Measurements from ENCODE around the gene PCDH9. TPM values are rescaled to one million over a fixed set of nuclear protein-coding genes. Genes with fewer than 3 reads are reported as not detected.

Gene PCDH9
- total and polyA plus RNA-seq, 10 of the 15 experiments (the other 5 are each of a cell fraction or from before 2014, with no cell fraction given): 0.02 to 2.3 (median 0.05) TPM; not detected in 1

GRCh38 chr13:67204764-67205163, 25.4 kb downstream of the PCDH9 start (continued):
- TF ChIP-seq RCOR1 (conservative IDR thresholded peaks at IDR 0.05; ENCODE audit: low read depth, low read length): no peak
- no peak for TF ChIP-seq POLR2AphosphoS5 (IDR thresholded peaks at IDR 0.05; ENCODE audit: low read length)
- TF ChIP-seq LARP7 (IDR thresholded peaks at IDR 0.05): no peak
- no peak for TF ChIP-seq PAX5 (IDR thresholded peaks at IDR 0.05; ENCODE audit: borderline replicate concordance, low read depth, low read length)
- no peak for TF ChIP-seq EGR1 (IDR thresholded peaks at IDR 0.05; ENCODE audit: borderline replicate concordance in 1 of 2, low read depth in 2 of 2, low read length in 2 of 2)
- TF ChIP-seq ETV6 (conservative IDR thresholded peaks at IDR 0.05 in 1 of 2, IDR thresholded peaks at IDR 0.05 in 1 of 2; ENCODE audit: borderline replicate concordance in 1 of 2, low read depth in 1 of 2): no peak

- ATAC-seq (no peak), FAIRE-seq (no peak)
These were observed 29.5 kb downstream of the PCDH9 start for GRCh38 chr13:67200605-67201004.

More at GRCh38 chr13:67200605-67201004, 29.5 kb downstream of the PCDH9 start:
- POLR2A ChIA-PET: no interaction called here
- Histone ChIP-seq H3K36me3 (ENCODE audit: control insufficient read depth in 2 of 2, insufficient read depth in 2 of 2, low read length in 1 of 2) (no peaks in the 10 kb centered on the region), H3K9me3 (replicated peaks; ENCODE audit: control insufficient read depth, insufficient read depth, low read length) (no peaks in the 10 kb centered on the region), H3K9ac (ENCODE audit: control insufficient read depth, insufficient read depth, low read length) (no peak overlapping the region), H4K20me1 (ENCODE audit: control insufficient read depth, insufficient read depth) (no peaks in the 10 kb centered on the region), H3K27me3 (replicated peaks in 1 of 2; ENCODE audit: control insufficient read depth in 2 of 2, insufficient read depth in 2 of 2, low read length in 1 of 2) (no peaks in the 10 kb centered on the region), H3K27ac (ENCODE audit: control insufficient read depth, insufficient read depth) (no peak overlapping the region), H3K4me3 (no peak overlapping the region), H3K4me2 (ENCODE audit: control insufficient read depth, insufficient read depth) (no peak overlapping the region), H2AFZ (ENCODE audit: control insufficient read depth, low read depth, low read length) (no peak overlapping the region), H3K4me1 (ENCODE audit: control insufficient read depth, insufficient read depth, low read length) (no peaks in the 10 kb centered on the region), H3K79me2 (ENCODE audit: control insufficient read depth, insufficient read depth, low read length) (no peaks in the 10 kb centered on the region)
- CTCF ChIA-PET: no interaction called here
- SMC1A ChIA-PET (ENCODE audit: uncharacterized antibody, unreplicated experiment): no interaction called here
- RAD21 ChIA-PET (ENCODE audit: unreplicated experiment): no interaction called here
- TF ChIP-seq EGR1 (IDR thresholded peaks at IDR 0.05; ENCODE audit: borderline replicate concordance in 1 of 2, low read depth in 2 of 2, low read length in 2 of 2): no peak
- no peak for TF ChIP-seq PAX5 (IDR thresholded peaks at IDR 0.05; ENCODE audit: borderline replicate concordance, low read depth, low read length)
- no peak for TF ChIP-seq SIN3A (IDR thresholded peaks at IDR 0.05; ENCODE audit: low read depth, low read length)
- no peak for TF ChIP-seq NR2C2 (IDR thresholded peaks at IDR 0.05; ENCODE audit: borderline replicate concordance, control insufficient read depth, insufficient read length, low read depth)
- no peak for TF ChIP-seq ZBED1 (IDR thresholded peaks at IDR 0.05; ENCODE audit: borderline replicate concordance)
- no peak for TF ChIP-seq SMAD1 (IDR thresholded peaks at IDR 0.05; ENCODE audit: low read depth, partially characterized antibody)
- no peak for TF ChIP-seq RAD51 (IDR thresholded peaks at IDR 0.05)
- no peak for TF ChIP-seq USF2 (IDR thresholded peaks at IDR 0.05; ENCODE audit: borderline replicate concordance, low read depth, low read length)
- TF ChIP-seq IKZF2 (IDR thresholded peaks at IDR 0.05): no peak
- no peak for TF ChIP-seq CREB1 (IDR thresholded peaks at IDR 0.05; ENCODE audit: low read depth)
- no peak for TF ChIP-seq RELA (IDR thresholded peaks at IDR 0.05; ENCODE audit: borderline replicate concordance, partially characterized antibody)
- TF ChIP-seq ZNF384 (IDR thresholded peaks at IDR 0.05; ENCODE audit: borderline replicate concordance, low read depth, low read length): no peak
- no peak for TF ChIP-seq FOXM1 (IDR thresholded peaks at IDR 0.05; ENCODE audit: low read depth, low read length)
- no peak for TF ChIP-seq TCF3 (IDR thresholded peaks at IDR 0.05; ENCODE audit: borderline replicate concordance, insufficient read depth, low read depth, low read length)
- TF ChIP-seq ZSCAN29 (IDR thresholded peaks at IDR 0.05): no peak
- no peak for TF ChIP-seq PAX8 (IDR thresholded peaks at IDR 0.05)
- intact Hi-C loops (cut with micrococcal nuclease; ENCODE audit: unreplicated experiment) (no loop called here), in situ Hi-C loops (cut with MboI) (no loop called here)
- DNase-seq (ENCODE audit: low read depth, low spot score): no peak
- no TSS peak for BruUV-seq (replicated peaks)
- WGBS (ENCODE audit: insufficient coverage, insufficient replicate concordance, low lambda C conversion rate, missing lambda C conversion rate): 1% methylated on average over 4 of the region's 4 CpGs
